ENCODE measurements around the gene CDK10.
A peak's percentile ranks its signal among the peaks of the same experiment; 100 is the strongest.

The CDK10 gene

DNA sequence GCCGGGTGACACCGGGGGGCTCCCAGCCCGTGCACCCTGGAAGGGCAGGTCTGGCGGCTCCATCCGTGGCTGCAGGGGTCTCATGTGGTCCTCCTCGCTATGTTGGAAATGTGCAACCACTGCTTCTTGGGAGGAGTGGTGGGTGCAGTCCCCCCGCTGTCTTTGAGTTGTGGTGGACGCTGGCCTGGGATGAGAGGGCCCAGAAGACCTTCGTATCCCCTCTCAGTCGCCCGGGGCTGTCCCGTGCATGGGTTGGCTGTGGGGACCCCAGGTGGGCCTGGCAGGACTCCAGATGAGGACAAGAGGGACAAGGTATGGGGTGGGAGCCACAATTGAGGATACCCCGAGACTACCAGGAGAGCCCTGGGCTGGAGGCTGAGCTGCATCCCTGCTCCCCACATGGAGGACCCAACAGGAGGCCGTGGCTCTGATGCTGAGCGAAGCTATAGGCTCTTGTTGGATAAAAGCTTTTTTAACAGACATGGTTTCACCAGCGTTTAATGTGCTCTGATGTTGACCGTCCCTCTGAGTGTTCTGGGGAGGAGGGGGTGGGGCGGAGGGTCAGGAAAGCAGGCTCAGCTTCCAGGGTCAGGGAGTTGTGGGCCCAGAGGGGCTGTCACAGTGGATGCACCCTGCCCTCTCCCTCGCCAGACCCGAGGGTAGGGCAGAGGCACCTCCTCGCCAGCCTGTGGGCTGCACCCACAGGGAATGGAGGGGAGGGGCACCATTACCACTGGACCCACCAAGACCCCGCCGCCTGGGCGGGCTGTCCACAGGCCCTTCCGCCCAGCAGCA lies 9.6 kb downstream of the CDK10 start:
- no peaks in the 10 kb centered on the region for H3K27me3 ChIP-seq (ENCODE audit: insufficient read depth, low read length, poor library complexity, severe bottlenecking)
- H2AFZ ChIP-seq (ENCODE audit: low read length) = no peak overlapping the region
- no peaks in the 10 kb centered on the region for H3K36me3 ChIP-seq (ENCODE audit: insufficient read depth, low read length)
- TF ChIP-seq, protein P1, sequence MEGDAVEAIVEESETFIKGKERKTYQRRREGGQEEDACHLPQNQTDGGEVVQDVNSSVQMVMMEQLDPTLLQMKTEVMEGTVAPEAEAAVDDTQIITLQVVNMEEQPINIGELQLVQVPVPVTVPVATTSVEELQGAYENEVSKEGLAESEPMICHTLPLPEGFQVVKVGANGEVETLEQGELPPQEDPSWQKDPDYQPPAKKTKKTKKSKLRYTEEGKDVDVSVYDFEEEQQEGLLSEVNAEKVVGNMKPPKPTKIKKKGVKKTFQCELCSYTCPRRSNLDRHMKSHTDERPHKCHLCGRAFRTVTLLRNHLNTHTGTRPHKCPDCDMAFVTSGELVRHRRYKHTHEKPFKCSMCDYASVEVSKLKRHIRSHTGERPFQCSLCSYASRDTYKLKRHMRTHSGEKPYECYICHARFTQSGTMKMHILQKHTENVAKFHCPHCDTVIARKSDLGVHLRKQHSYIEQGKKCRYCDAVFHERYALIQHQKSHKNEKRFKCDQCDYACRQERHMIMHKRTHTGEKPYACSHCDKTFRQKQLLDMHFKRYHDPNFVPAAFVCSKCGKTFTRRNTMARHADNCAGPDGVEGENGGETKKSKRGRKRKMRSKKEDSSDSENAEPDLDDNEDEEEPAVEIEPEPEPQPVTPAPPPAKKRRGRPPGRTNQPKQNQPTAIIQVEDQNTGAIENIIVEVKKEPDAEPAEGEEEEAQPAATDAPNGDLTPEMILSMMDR (conservative IDR thresholded peaks at IDR 0.05; ENCODE audit: low read length) = no peak
- TF ChIP-seq EZH2phosphoT487 (IDR thresholded peaks at IDR 0.05; ENCODE audit: borderline replicate concordance) = no peak
- H3K9me2 ChIP-seq (replicated peaks; ENCODE audit: low read depth, low read length) = no peaks in the 10 kb centered on the region
- H3K4me2 ChIP-seq (ENCODE audit: low read depth, low read length, poor library complexity, severe bottlenecking) = peak overlapping the region; percentile 40
- no peaks in the 10 kb centered on the region for H3F3A ChIP-seq (ENCODE audit: low read depth)
- no peaks in the 10 kb centered on the region for H3K9me3 ChIP-seq (ENCODE audit: insufficient read depth, low read depth, low read length)
- H4K20me1 ChIP-seq (ENCODE audit: insufficient read depth, low read length, poor library complexity, severe bottlenecking) = no peaks in the 10 kb centered on the region
- H3K4me3 ChIP-seq (ENCODE audit: low read length, poor library complexity, severe bottlenecking) = no peak overlapping the region
- no peaks in the 10 kb centered on the region for H3K79me2 ChIP-seq (ENCODE audit: insufficient read depth, low read length)
- H3K9ac ChIP-seq (ENCODE audit: low read depth, low read length, poor library complexity, severe bottlenecking) = no peak overlapping the region
- H3K4me1 ChIP-seq (ENCODE audit: insufficient read depth, low read length, poor library complexity, severe bottlenecking) = peaks cover 14% of the 10 kb centered on the region

DNA sequence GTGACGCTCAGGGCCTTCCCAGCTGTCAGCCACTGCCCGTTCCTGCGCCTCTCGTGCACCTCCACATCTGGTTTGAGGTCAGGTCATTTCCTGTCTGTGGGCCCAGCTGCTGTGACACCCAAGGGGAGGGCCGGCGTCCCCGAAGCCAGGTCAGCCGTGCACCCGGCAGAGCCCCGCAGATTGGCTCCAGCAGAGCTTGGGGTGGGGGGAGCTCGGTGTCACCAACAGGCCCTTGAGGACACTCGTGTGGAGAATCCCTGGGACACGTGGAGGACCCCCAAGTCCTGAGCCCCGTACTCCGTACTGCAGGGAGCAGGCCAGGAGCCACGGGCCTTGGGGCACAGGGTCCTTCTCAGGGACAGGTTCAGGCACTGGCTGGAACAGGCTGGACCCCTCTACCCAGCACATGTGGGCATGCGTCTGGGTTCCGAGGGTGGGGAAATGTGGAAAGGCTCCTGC lies 10.2 kb downstream of the CDK10 start:
- no peak overlapping the region for H2AFZ ChIP-seq (ENCODE audit: low read length)
- H3F3A ChIP-seq (ENCODE audit: low read depth) = no peaks in the 10 kb centered on the region
- no peaks in the 10 kb centered on the region for H3K36me3 ChIP-seq (ENCODE audit: insufficient read depth, low read length)
- no peaks in the 10 kb centered on the region for H3K79me2 ChIP-seq (ENCODE audit: insufficient read depth, low read length)
- H3K27me3 ChIP-seq (ENCODE audit: insufficient read depth, low read length, poor library complexity, severe bottlenecking) = no peaks in the 10 kb centered on the region
- no peaks in the 10 kb centered on the region for H4K20me1 ChIP-seq (ENCODE audit: insufficient read depth, low read length, poor library complexity, severe bottlenecking)
- H3K9me3 ChIP-seq (ENCODE audit: insufficient read depth, low read depth, low read length) = no peaks in the 10 kb centered on the region
- H3K9me2 ChIP-seq (replicated peaks; ENCODE audit: low read depth, low read length) = no peaks in the 10 kb centered on the region
- no peak overlapping the region for H3K9ac ChIP-seq (ENCODE audit: low read depth, low read length, poor library complexity, severe bottlenecking)
- H3K4me3 ChIP-seq (ENCODE audit: low read length, poor library complexity, severe bottlenecking) = no peak overlapping the region
- peak overlapping the region; percentile 40 for H3K4me2 ChIP-seq (ENCODE audit: low read depth, low read length, poor library complexity, severe bottlenecking)
- TF ChIP-seq EZH2phosphoT487 (IDR thresholded peaks at IDR 0.05; ENCODE audit: borderline replicate concordance) = no peak
- TF ChIP-seq, protein P1 (conservative IDR thresholded peaks at IDR 0.05; ENCODE audit: low read length) = no peak
- H3K4me1 ChIP-seq (ENCODE audit: insufficient read depth, low read length, poor library complexity, severe bottlenecking) = peaks cover 14% of the 10 kb centered on the region

DNA sequence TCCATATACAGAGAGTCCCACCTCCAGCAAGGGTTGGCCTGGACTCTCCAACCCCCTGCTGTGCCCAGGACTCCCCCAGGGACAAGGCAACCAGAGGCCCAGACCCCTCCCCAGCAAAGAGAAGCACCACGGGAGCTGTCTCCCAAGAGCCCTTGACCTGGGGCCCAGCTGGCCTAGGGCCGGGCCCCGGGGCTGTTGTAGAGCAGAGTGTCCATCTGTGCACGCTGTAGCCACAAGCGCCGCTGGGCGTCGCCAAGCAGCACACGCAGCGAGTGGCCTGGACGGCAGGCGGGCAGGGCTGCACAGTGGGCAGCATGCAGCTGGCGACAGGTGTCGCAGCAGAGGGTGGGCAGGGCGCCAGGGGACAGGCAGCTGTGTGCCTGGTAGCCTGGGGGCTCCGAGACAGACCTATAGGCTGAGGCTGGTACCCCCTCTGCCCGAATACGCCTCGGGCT lies 10.7 kb downstream of the CDK10 start:
- Histone ChIP-seq H3F3A (ENCODE audit: low read depth) (no peaks in the 10 kb centered on the region), H2AFZ (ENCODE audit: low read length) (no peak overlapping the region), H3K27me3 (ENCODE audit: insufficient read depth, low read length, poor library complexity, severe bottlenecking) (no peaks in the 10 kb centered on the region), H3K4me1 (ENCODE audit: insufficient read depth, low read length, poor library complexity, severe bottlenecking) (peaks cover 15% of the 10 kb centered on the region), H3K36me3 (ENCODE audit: insufficient read depth, low read length) (no peaks in the 10 kb centered on the region), H3K79me2 (ENCODE audit: insufficient read depth, low read length) (no peaks in the 10 kb centered on the region), H3K4me3 (ENCODE audit: low read length, poor library complexity, severe bottlenecking) (no peak overlapping the region), H3K4me2 (ENCODE audit: low read depth, low read length, poor library complexity, severe bottlenecking) (peak overlapping the region; percentile 40), H3K9me2 (replicated peaks; ENCODE audit: low read depth, low read length) (no peaks in the 10 kb centered on the region), H4K20me1 (ENCODE audit: insufficient read depth, low read length, poor library complexity, severe bottlenecking) (no peaks in the 10 kb centered on the region), H3K9me3 (ENCODE audit: insufficient read depth, low read depth, low read length) (no peaks in the 10 kb centered on the region), H3K9ac (ENCODE audit: low read depth, low read length, poor library complexity, severe bottlenecking) (no peak overlapping the region)
- TF ChIP-seq EZH2phosphoT487 (IDR thresholded peaks at IDR 0.05; ENCODE audit: borderline replicate concordance) = no peak
- TF ChIP-seq, protein P1 (conservative IDR thresholded peaks at IDR 0.05; ENCODE audit: low read length) = no peak
